Osteoblast (primary cell): ENCODE results near the gene PAIP2B. TPM values are rescaled to one million over a fixed set of nuclear protein-coding genes. Genes with fewer than 3 reads are reported as not detected.
A peak's percentile ranks its signal among the peaks of the same experiment; 100 is the strongest.
"Not testable (repeated sequence)": the region's sequence is repeated elsewhere in the genome, so short reads cannot be mapped to it uniquely, and the experiment has no call there.

Experiments
- DNase-seq: peaks from one replicate; pipeline ENCODE4 v3.0.0; 2011; ENCODE audit warnings: low spot score, mixed read lengths; ENCODE audit not compliant: insufficient read length; ENCODE audit errors: missing footprints
- H2AFZ ChIP-seq: 2 replicates; pipeline ENCODE4 v1.6.0; 2011; ENCODE audit warnings: mild to moderate bottlenecking, low read length
- H3K27ac ChIP-seq: 2 replicates; pipeline ENCODE4 v1.5.1; 2011; ENCODE audit warnings: mild to moderate bottlenecking, low read depth, low read length, moderate library complexity
- H3K27me3 ChIP-seq: 2 replicates; pipeline ENCODE4 v1.6.0; 2012; ENCODE audit warnings: mild to moderate bottlenecking, control low read depth, inconsistent platforms, low read length, moderate library complexity; ENCODE audit not compliant: insufficient read depth
- H3K36me3 ChIP-seq: 2 replicates; pipeline ENCODE4 v1.5.1; 2011; ENCODE audit warnings: mild to moderate bottlenecking, low read length, control low read depth, moderate library complexity; ENCODE audit not compliant: insufficient read depth
- H3K4me1 ChIP-seq: 2 replicates; pipeline ENCODE4 v1.5.1; 2011; ENCODE audit warnings: mild to moderate bottlenecking, low read length, control low read depth, moderate library complexity; ENCODE audit not compliant: insufficient read depth
- H3K4me2 ChIP-seq: 2 replicates; pipeline ENCODE4 v1.6.0; 2011; ENCODE audit warnings: mild to moderate bottlenecking, low read length; ENCODE audit not compliant: insufficient read depth
- H3K4me3 ChIP-seq: fragments of 200-600 bp; sonication (generic); 3 replicates; pipeline ENCODE4 v1.5.1; 2012; ENCODE audit warnings: mild to moderate bottlenecking, low read length, inconsistent platforms; ENCODE audit not compliant: insufficient read depth
- H3K79me2 ChIP-seq: 2 replicates; pipeline ENCODE4 v1.6.0; 2012; ENCODE audit warnings: mild to moderate bottlenecking, low read length, control low read depth, inconsistent platforms; ENCODE audit not compliant: insufficient read depth
- H3K9me3 ChIP-seq: 2 replicates; pipeline ENCODE4 v1.5.1; 2011; ENCODE audit warnings: low read depth, low read length, control low read depth
- H4K20me1 ChIP-seq: 2 replicates; pipeline ENCODE4 v1.6.0; 2012; ENCODE audit warnings: mild to moderate bottlenecking, low read length, control low read depth; ENCODE audit not compliant: insufficient read depth
- total RNA-seq: library from RNA; depleted of rRNA; stranded (reverse); fragments of >200 nt; gene quantifications from 2 replicates; pipeline ENCODE4 v1.2.3, GENCODE V29; 2012
- TF ChIP-seq, protein P1 (sequence below): IDR thresholded peaks from 2 replicates; pipeline ENCODE4 v1.5.1; 2011; ENCODE audit warnings: mild to moderate bottlenecking, low read depth, low read length, moderate library complexity; ENCODE audit errors: extremely low read depth

The PAIP2B gene
- total RNA-seq, 1 donor, result 0.36 TPM

DNA sequence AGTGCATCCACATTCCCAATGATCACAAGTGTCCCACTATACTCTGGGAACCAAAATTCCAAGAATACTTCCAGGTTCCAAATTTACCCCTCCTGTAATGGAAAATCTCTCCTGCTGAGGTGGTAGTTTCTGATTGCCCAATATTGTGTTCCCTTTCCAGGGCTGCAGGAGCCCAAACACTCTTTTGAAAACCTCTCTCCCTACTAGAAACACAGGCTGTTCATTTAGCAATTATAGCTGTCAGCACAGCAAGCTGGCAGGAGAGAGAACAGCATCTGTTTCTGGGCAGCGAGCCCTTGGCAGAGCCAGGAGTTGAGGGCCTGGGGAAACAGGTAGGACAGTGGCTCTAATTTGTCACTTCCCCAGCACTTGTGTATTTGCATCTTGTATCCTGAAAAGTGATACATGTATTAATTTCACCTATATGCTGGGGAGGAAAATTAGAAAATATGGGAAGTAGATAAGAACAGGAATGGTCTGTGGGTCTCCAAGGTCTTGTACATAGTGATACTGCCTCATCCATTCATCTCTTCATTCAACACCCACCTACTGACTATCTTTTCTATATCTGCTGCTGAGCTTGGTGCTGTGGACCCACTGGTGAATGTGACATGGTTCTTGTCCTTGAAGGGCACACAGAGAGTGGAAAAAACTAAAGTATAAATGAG is 16.9 kb upstream of the PAIP2B start:
- Histone ChIP-seq H3K36me3 (no peaks in the 10 kb centered on the region), H3K27ac (no peak overlapping the region), H3K9me3 (no peaks in the 10 kb centered on the region), H3K79me2 (no peaks in the 10 kb centered on the region), H3K4me3 (no peak overlapping the region), H4K20me1 (no peaks in the 10 kb centered on the region), H3K4me1 (no peaks in the 10 kb centered on the region), H3K27me3 (peaks cover 17% of the 10 kb centered on the region), H2AFZ (no peak overlapping the region), H3K4me2 (no peak overlapping the region)
- TF ChIP-seq, protein P1, sequence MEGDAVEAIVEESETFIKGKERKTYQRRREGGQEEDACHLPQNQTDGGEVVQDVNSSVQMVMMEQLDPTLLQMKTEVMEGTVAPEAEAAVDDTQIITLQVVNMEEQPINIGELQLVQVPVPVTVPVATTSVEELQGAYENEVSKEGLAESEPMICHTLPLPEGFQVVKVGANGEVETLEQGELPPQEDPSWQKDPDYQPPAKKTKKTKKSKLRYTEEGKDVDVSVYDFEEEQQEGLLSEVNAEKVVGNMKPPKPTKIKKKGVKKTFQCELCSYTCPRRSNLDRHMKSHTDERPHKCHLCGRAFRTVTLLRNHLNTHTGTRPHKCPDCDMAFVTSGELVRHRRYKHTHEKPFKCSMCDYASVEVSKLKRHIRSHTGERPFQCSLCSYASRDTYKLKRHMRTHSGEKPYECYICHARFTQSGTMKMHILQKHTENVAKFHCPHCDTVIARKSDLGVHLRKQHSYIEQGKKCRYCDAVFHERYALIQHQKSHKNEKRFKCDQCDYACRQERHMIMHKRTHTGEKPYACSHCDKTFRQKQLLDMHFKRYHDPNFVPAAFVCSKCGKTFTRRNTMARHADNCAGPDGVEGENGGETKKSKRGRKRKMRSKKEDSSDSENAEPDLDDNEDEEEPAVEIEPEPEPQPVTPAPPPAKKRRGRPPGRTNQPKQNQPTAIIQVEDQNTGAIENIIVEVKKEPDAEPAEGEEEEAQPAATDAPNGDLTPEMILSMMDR, result no peak
- no peak for DNase-seq

DNA sequence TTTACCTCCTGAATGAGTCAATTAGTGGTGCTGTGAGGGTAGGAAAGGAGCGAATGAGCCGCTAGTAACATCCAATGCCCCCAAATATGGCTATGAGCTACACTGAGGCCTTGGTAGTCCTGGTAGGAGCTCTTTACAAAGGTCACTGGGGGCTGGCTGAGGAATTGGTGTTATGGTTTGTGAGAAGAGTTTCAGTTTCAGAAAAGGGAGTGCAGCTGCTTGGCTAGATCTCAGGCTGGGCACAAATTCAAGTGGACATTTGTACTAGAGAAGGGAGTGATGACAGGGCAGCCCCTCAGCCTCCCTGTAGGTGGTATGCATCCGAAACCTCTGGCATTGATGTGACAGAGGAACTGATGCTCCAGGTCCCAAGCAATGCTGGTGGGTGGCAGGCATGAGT is 13.9 kb upstream of the PAIP2B start:
- Histone ChIP-seq H3K9me3 (no peaks in the 10 kb centered on the region), H3K27ac (no peak overlapping the region), H2AFZ (no peak overlapping the region), H3K27me3 (peaks cover 30% of the 10 kb centered on the region), H3K36me3 (no peaks in the 10 kb centered on the region), H3K4me3 (no peak overlapping the region), H3K4me1 (no peaks in the 10 kb centered on the region), H3K79me2 (no peaks in the 10 kb centered on the region), H4K20me1 (no peaks in the 10 kb centered on the region), H3K4me2 (no peak overlapping the region)
- TF ChIP-seq, protein P1, result no peak
- DNase-seq, result no peak

DNA sequence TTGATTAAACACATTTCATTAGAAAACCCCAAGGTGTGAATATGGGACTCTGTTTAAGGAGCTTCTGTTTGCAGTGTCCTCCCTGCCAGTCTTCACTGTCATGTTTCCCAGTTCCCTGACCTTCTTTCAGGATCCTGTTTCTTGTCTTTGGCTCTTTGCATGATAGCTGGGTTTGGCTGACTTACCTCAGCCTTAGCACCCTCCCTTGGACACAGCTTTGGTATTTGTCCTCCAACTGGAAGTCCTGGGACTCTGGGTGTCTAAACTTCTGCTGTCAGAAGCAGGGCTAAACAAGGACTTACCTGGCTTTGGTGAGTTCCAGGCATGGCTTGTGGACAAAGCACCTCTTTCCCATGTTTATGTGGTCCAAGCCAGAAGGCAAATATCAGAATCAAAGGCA is 11.2 kb upstream of the PAIP2B start:
- TF ChIP-seq, protein P1, result no peak
- H3K4me1 ChIP-seq, result no peaks in the 10 kb centered on the region
- no peak overlapping the region for H3K27ac ChIP-seq
- no peak overlapping the region for H3K4me2 ChIP-seq
- H3K4me3 ChIP-seq, result no peak overlapping the region
- no peaks in the 10 kb centered on the region for H3K9me3 ChIP-seq
- no peaks in the 10 kb centered on the region for H4K20me1 ChIP-seq
- H3K27me3 ChIP-seq, result peaks cover 30% of the 10 kb centered on the region
- no peaks in the 10 kb centered on the region for H3K36me3 ChIP-seq
- no peaks in the 10 kb centered on the region for H3K79me2 ChIP-seq
- H2AFZ ChIP-seq, result no peak overlapping the region
- DNase-seq, result no peak

DNA sequence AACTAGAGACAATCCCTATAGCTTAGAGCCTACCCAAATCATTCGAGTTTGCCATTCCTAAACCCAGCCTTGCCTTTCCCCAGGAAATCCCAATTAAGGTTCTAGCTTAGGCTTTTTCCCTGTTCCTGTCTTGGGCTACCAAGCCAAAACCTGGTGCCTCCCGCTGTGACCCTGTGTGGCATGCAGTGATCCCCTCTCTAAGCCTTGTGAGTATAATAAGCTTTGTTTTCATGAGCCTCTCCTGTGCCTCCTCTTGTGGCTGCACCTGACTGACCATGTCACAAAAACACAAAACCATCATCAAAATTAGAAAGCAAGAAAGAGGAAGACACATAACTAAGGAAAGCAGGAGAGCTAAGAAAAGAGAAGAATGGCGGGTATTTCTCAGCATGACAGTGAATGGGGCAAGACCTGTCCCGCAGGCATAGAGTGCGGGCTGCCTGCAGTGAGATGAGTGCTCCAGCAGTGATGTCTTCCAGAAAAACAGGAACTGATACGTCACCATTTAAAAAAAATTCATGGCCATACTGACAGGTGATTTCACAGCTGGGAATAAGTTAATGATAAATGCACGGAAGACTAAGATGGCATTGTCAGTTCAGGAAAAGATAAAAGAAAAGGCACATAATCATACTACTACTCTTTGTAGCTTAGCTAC is 9.2 kb upstream of the PAIP2B start:
- no peak overlapping the region for H3K27ac ChIP-seq
- no peaks in the 10 kb centered on the region for H4K20me1 ChIP-seq
- no peak overlapping the region for H2AFZ ChIP-seq
- H3K4me2 ChIP-seq, result no peak overlapping the region
- no peaks in the 10 kb centered on the region for H3K36me3 ChIP-seq
- TF ChIP-seq, protein P1, result no peak
- H3K79me2 ChIP-seq, result no peaks in the 10 kb centered on the region
- H3K4me3 ChIP-seq, result no peak overlapping the region
- H3K9me3 ChIP-seq, result no peaks in the 10 kb centered on the region
- H3K4me1 ChIP-seq, result no peaks in the 10 kb centered on the region
- H3K27me3 ChIP-seq, result peaks cover 22% of the 10 kb centered on the region
- DNase-seq, result peak; percentile 35

DNA sequence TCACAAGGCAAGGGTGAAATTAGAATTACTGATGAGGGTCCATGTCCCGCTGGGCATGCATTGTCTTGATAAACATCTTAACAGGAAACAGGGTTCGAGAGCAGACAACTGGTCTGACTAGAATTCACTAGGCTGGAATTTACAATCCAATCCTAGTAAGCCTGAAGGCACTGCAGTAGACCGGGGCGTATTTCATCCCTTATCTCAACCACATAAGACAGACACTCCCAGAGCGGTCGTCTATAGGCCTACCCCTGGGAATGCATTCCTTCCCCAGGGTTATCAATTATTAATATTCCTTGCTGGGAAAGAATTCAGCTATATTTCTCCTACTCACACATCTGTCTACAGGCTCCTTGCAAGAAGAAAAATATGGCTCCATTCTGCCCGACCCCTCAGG is 6.2 kb upstream of the PAIP2B start:
- not testable (repeated sequence) for H3K27me3 ChIP-seq, H3K36me3 ChIP-seq, DNase-seq, H3K27ac ChIP-seq, H3K9me3 ChIP-seq, H3K4me1 ChIP-seq, H3K79me2 ChIP-seq, H3K4me3 ChIP-seq, H4K20me1 ChIP-seq, H3K4me2 ChIP-seq, H2AFZ ChIP-seq
